Measurements from ENCODE around the gene NUP210.

DNA sequence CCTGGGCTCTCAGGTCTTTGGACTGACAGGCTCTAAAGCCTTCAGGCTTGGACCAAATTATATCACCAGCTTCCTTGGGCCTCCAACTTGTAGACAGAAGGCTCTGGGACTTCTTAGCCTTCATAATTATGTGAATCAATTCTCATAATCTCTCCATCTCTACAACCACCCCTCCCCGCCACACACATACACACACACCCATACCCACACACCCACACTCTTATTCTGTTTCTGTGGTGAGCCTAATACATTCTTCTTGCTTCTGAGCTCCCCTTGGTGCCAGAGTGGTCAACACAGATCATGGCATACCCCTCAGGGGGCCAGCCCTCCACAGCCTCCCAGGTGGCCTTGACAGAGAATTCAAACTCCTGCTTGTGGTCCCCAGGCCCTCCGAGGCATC lies 5.6 kb upstream of the NUP210 start:
- TF ChIP-seq, protein P1, sequence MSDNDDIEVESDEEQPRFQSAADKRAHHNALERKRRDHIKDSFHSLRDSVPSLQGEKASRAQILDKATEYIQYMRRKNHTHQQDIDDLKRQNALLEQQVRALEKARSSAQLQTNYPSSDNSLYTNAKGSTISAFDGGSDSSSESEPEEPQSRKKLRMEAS (IDR thresholded peaks at IDR 0.05), result no peak
- TF ChIP-seq, protein P2, sequence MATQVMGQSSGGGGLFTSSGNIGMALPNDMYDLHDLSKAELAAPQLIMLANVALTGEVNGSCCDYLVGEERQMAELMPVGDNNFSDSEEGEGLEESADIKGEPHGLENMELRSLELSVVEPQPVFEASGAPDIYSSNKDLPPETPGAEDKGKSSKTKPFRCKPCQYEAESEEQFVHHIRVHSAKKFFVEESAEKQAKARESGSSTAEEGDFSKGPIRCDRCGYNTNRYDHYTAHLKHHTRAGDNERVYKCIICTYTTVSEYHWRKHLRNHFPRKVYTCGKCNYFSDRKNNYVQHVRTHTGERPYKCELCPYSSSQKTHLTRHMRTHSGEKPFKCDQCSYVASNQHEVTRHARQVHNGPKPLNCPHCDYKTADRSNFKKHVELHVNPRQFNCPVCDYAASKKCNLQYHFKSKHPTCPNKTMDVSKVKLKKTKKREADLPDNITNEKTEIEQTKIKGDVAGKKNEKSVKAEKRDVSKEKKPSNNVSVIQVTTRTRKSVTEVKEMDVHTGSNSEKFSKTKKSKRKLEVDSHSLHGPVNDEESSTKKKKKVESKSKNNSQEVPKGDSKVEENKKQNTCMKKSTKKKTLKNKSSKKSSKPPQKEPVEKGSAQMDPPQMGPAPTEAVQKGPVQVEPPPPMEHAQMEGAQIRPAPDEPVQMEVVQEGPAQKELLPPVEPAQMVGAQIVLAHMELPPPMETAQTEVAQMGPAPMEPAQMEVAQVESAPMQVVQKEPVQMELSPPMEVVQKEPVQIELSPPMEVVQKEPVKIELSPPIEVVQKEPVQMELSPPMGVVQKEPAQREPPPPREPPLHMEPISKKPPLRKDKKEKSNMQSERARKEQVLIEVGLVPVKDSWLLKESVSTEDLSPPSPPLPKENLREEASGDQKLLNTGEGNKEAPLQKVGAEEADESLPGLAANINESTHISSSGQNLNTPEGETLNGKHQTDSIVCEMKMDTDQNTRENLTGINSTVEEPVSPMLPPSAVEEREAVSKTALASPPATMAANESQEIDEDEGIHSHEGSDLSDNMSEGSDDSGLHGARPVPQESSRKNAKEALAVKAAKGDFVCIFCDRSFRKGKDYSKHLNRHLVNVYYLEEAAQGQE (IDR thresholded peaks at IDR 0.05), result no peak

Data from liver (tissue), 1 donor.